Stomach (tissue), 9 donors: Measurements from ENCODE around the gene FBXL17. TPM values are rescaled to one million over a fixed set of nuclear protein-coding genes. Genes with fewer than 3 reads are reported as not detected.
A peak's percentile ranks its signal among the peaks of the same experiment; 100 is the strongest.

Experiments used
- DNase-seq, 2 donors: peaks; one replicate each; pipeline versions ENCODE4 v3.0.0 to v3.0.0-alpha.2; 2013 to 2019
- H3K27ac ChIP-seq, 5 donors: fragments of 200-600 bp in 4 of 5; sonication (generic) in 4 of 5; one replicate each; pipeline ENCODE4 v1.5.1; 2013 to 2019; ENCODE audit warnings: mild to moderate bottlenecking in 1 of 5, moderate library complexity in 1 of 5
- H3K27me3 ChIP-seq, 3 donors: fragments of 200-600 bp; sonication (generic); one replicate each; pipeline ENCODE4 v1.5.1; 2017 to 2019; ENCODE audit warnings: mixed run types in 1 of 3
- H3K36me3 ChIP-seq, 4 donors: fragments of 200-600 bp; sonication (generic); 1 replicate in 3 of 4; 2 replicates in 1 of 4; pipeline ENCODE4 v1.5.1; 2016 to 2019
- H3K4me1 ChIP-seq, 4 donors: fragments of 200-600 bp; sonication (generic); one replicate each; pipeline ENCODE4 v1.5.1; 2016 to 2019
- H3K4me3 ChIP-seq, 4 donors: fragments of 200-600 bp; sonication (generic) in 3 of 4; one replicate each; pipeline ENCODE4 v1.5.1; 2016 to 2019; ENCODE audit warnings: mild to moderate bottlenecking in 1 of 4
- H3K9me3 ChIP-seq, 4 donors: fragments of 200-600 bp; sonication (generic); one replicate each; pipeline ENCODE4 v1.5.1; 2016 to 2019
- CTCF ChIP-seq, 7 experiments: fragments of 450-650 bp in 4 of 7; fragments of 200-600 bp in 3 of 7; sonication (generic) in 3 of 7; IDR thresholded peaks; one replicate each; pipeline ENCODE4 v1.5.1; 2016 to 2019; ENCODE audit warnings: antibody characterized with exemption in 7 of 7, control low read depth in 2 of 7, mild to moderate bottlenecking in 1 of 7
- EP300 ChIP-seq: sonication (generic); formaldehyde crosslinking; IDR thresholded peaks from one replicate; pipeline ENCODE4 v1.6.1; 2017; ENCODE audit warnings: antibody characterized with exemption
- POLR2A ChIP-seq, 4 donors: fragments of 450-650 bp; IDR thresholded peaks; one replicate each; pipeline ENCODE4 v1.6.1; 2016; ENCODE audit warnings: antibody characterized with exemption in 4 of 4, control low read depth in 2 of 4, mild to moderate bottlenecking in 1 of 4, moderate library complexity in 1 of 4
- POLR2AphosphoS5 ChIP-seq, 3 donors: sonication (generic); formaldehyde crosslinking; IDR thresholded peaks; one replicate each; pipeline ENCODE4 v1.6.1; 2016; ENCODE audit warnings: antibody characterized with exemption in 3 of 3
- WGBS, 5 donors: extraction: QIAGEN DNeasy Blood & Tissue Kit in 3 of 5; methylation state at CpG; one replicate each; pipeline versions ENCODE4 v1.1.5 to v1.1.7; 2013 to 2018; 5-methylcytosine and 5-hydroxymethylcytosine counted together
- intact Hi-C: fragments of 100-400 bp; cut with DNase I; formaldehyde crosslinking; loops from one replicate; pipeline ENCODE4 v1.15.1; 2023; ENCODE audit warnings: low total_unique reads
- polyA plus RNA-seq, 3 donors: library from polyadenylated mRNA; stranded (reverse); fragments of 200-250 nt; gene quantifications; one replicate each; pipeline ENCODE4 v1.2.3, GENCODE V29; 2013
- total RNA-seq, 5 donors: library from RNA; depleted of rRNA; stranded (reverse); fragments of >200 nt; gene quantifications; one replicate each; pipeline versions ENCODE4 v1.1.0 to v1.2.3, GENCODE V29; 2014 to 2016
- donor health status: healthy with polysubstance abuse.
- donor health status: Bipolar disorder and iron deficiency.
- donor health status: healthy.

FBXL17 gene
- total and polyA plus RNA-seq, 8 donors, result 3.8 to 28.0 (median 14.4) TPM

- H3K27me3 ChIP-seq, result no peaks in the 10 kb centered on the region
- H3K36me3 ChIP-seq, result no peaks in the 10 kb centered on the region
- peaks cover 0 to 11% (median 3%) of the 10 kb centered on the region in 4 donors for H3K4me1 ChIP-seq
- H3K27ac ChIP-seq, result no peak overlapping the region
- intact Hi-C loops, result no loop called here
- 89 to 97% (median 94%) methylated on average over 3 of the region's 3 CpGs for WGBS, 5 donors
- no peaks in the 10 kb centered on the region for H3K9me3 ChIP-seq
- TF ChIP-seq POLR2AphosphoS5 (IDR thresholded peaks at IDR 0.05) (no peak), POLR2A (IDR thresholded peaks at IDR 0.05) (no peak), EP300 (no peak), CTCF (IDR thresholded peaks at IDR 0.05) (no peak)
- H3K4me3 ChIP-seq, result no peak overlapping the region
- DNase-seq, result no peak
These were observed 375.1 kb downstream of the FBXL17 start for GRCh38 chr5:108006791-108007190.

DNA sequence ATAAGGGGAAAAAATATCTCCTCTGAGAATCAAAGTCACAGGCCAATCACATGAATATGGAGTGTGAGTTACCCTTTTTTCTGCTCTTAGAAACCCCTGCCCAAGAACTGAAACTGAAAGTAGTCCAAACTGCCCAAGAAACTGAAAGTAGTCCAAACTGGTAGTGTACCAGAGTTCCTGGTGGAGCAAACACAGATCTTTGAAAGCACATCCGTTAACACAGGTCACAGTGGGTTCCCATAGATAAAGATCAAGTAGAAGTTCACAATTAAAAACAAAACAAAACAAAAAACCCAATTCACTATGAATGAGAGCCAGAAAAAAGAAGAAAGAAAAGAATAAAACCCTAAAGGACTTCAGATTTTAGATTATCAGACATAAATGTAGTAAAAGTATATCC is 378.7 kb downstream of the FBXL17 start:
- peak in 1 of 2 donors; percentile 64 for DNase-seq
- no peak overlapping the region for H3K27ac ChIP-seq
- H3K36me3 ChIP-seq, result no peaks in the 10 kb centered on the region
- H3K27me3 ChIP-seq, result no peaks in the 10 kb centered on the region
- H3K4me3 ChIP-seq, result peak overlapping the region in 1 of 4 donors; percentile 4
- peaks cover 0 to 11% (median 3%) of the 10 kb centered on the region in 4 donors for H3K4me1 ChIP-seq
- H3K9me3 ChIP-seq, result no peaks in the 10 kb centered on the region
- TF ChIP-seq POLR2A (IDR thresholded peaks at IDR 0.05), result no peak
- no peak for TF ChIP-seq POLR2AphosphoS5 (IDR thresholded peaks at IDR 0.05)
- no peak for TF ChIP-seq EP300
- TF ChIP-seq CTCF (IDR thresholded peaks at IDR 0.05), result no peak
- 3 to 14% (median 10%) methylated on average over 1 of the region's 1 CpG for WGBS, 5 donors
- intact Hi-C loops, result no loop called here

- H3K27me3 ChIP-seq, result no peaks in the 10 kb centered on the region
- H3K9me3 ChIP-seq, result no peaks in the 10 kb centered on the region
- H3K4me3 ChIP-seq, result no peak overlapping the region
- H3K36me3 ChIP-seq, result no peaks in the 10 kb centered on the region
- peaks cover 0 to 11% (median 3%) of the 10 kb centered on the region in 4 donors for H3K4me1 ChIP-seq
- H3K27ac ChIP-seq, result no peak overlapping the region
- no peak for DNase-seq
- no peak for TF ChIP-seq POLR2A (IDR thresholded peaks at IDR 0.05)
- no peak for TF ChIP-seq CTCF (IDR thresholded peaks at IDR 0.05)
- TF ChIP-seq EP300, result no peak
- no peak for TF ChIP-seq POLR2AphosphoS5 (IDR thresholded peaks at IDR 0.05)
- intact Hi-C loops, result no loop called here
- WGBS, 5 donors, result 85 to 98% (median 95%) methylated on average over 4 of the region's 4 CpGs
These were observed 380.7 kb downstream of the FBXL17 start for GRCh38 chr5:108001222-108001621.

GRCh38 chr5:107997338-107997980 is 384.4 kb downstream of the FBXL17 start:
- Histone ChIP-seq H3K27me3 (no peaks in the 10 kb centered on the region), H3K27ac (no peak overlapping the region), H3K36me3 (no peaks in the 10 kb centered on the region), H3K4me1 (no peaks in the 10 kb centered on the region), H3K9me3 (no peaks in the 10 kb centered on the region), H3K4me3 (no peak overlapping the region)
- WGBS, 5 donors, result 58 to 68% (median 60%) methylated on average over 4 of the region's 4 CpGs
- no peak for DNase-seq
- intact Hi-C loops, result no loop called here
- TF ChIP-seq EP300, result no peak
- TF ChIP-seq POLR2A (IDR thresholded peaks at IDR 0.05), result no peak
- no peak for TF ChIP-seq CTCF (IDR thresholded peaks at IDR 0.05)
- TF ChIP-seq POLR2AphosphoS5 (IDR thresholded peaks at IDR 0.05), result no peak
